Measurements from ENCODE around the gene QRICH1.

Gene QRICH1

GRCh38 chr3:49093853-49094767, at the start of gene QRICH1:
QRICH1 (minus strand) TSS chr3:49094071; CDS start chr3:49077017, 17,054 bp downstream.
- peak; percentile 89 to 90 (median 89) for DNase-seq (ENCODE audit: low read depth in 3 of 3, low spot score in 1 of 3)

GRCh38 chr3:49140080-49140479, 46.2 kb upstream of the QRICH1 start:
- DNase-seq (ENCODE audit: low read depth in 3 of 3, low spot score in 1 of 3): no peak

GRCh38 chr3:49135499-49135898, 41.6 kb upstream of the QRICH1 start:
- DNase-seq (ENCODE audit: low read depth in 3 of 3, low spot score in 1 of 3): no peak

GRCh38 chr3:49134471-49135265, 40.8 kb upstream of the QRICH1 start:
- DNase-seq (ENCODE audit: low read depth in 3 of 3, low spot score in 1 of 3): no peak

GRCh38 chr3:49133226-49133951, 39.5 kb upstream of the QRICH1 start:
- no peak for DNase-seq (ENCODE audit: low read depth in 3 of 3, low spot score in 1 of 3)

GRCh38 chr3:49132437-49133225, 38.8 kb upstream of the QRICH1 start, which contains the start of gene LAMB2:
LAMB2 (minus strand) TSS chr3:49133050; CDS start chr3:49132867, 183 bp downstream.
- no peak for DNase-seq (ENCODE audit: low read depth in 3 of 3, low spot score in 1 of 3)

GRCh38 chr3:49132073-49132436, 38.2 kb upstream of the QRICH1 start:
- no peak for DNase-seq (ENCODE audit: low read depth in 3 of 3, low spot score in 1 of 3)

GRCh38 chr3:49131576-49131975, 37.7 kb upstream of the QRICH1 start:
- DNase-seq (ENCODE audit: low read depth in 3 of 3, low spot score in 1 of 3): no peak

GRCh38 chr3:49131040-49131439, 37.2 kb upstream of the QRICH1 start:
- no peak for DNase-seq (ENCODE audit: low read depth in 3 of 3, low spot score in 1 of 3)

GRCh38 chr3:49124991-49125670, 31.3 kb upstream of the QRICH1 start:
- DNase-seq (ENCODE audit: low read depth in 3 of 3, low spot score in 1 of 3): no peak

- DNase-seq (ENCODE audit: low read depth in 3 of 3, low spot score in 1 of 3): no peak
These were observed 30.3 kb upstream of the QRICH1 start for GRCh38 chr3:49124203-49124602.

- no peak for DNase-seq (ENCODE audit: low read depth in 3 of 3, low spot score in 1 of 3)
These were observed 29.8 kb upstream of the QRICH1 start for GRCh38 chr3:49123687-49124086.

GRCh38 chr3:49122886-49123545, 29.1 kb upstream of the QRICH1 start:
- DNase-seq (ENCODE audit: low read depth in 3 of 3, low spot score in 1 of 3): no peak

- no peak for DNase-seq (ENCODE audit: low read depth in 3 of 3, low spot score in 1 of 3)
These were observed 28.6 kb upstream of the QRICH1 start for GRCh38 chr3:49122451-49122850.

- no peak for DNase-seq (ENCODE audit: low read depth in 3 of 3, low spot score in 1 of 3)
These were observed 28.2 kb upstream of the QRICH1 start for GRCh38 chr3:49122022-49122421.

GRCh38 chr3:49121132-49121736, 27.4 kb upstream of the QRICH1 start:
- no peak for DNase-seq (ENCODE audit: low read depth in 3 of 3, low spot score in 1 of 3)

- peak; percentile 73 to 89 (median 83) for DNase-seq (ENCODE audit: low read depth in 3 of 3, low spot score in 1 of 3)
These were observed 26.7 kb upstream of the QRICH1 start, which contains the start of gene USP19 for GRCh38 chr3:49120438-49121131. USP19 (minus strand) TSS chr3:49120823; CDS start chr3:49119145, 1,678 bp downstream.

GRCh38 chr3:49120096-49120437, 26.2 kb upstream of the QRICH1 start:
- no peak for DNase-seq (ENCODE audit: low read depth in 3 of 3, low spot score in 1 of 3)
